Measurements from ENCODE around the gene TPPP2. TPM values are rescaled to one million over a fixed set of nuclear protein-coding genes. Genes with fewer than 3 reads are reported as not detected.
A peak's percentile ranks its signal among the peaks of the same experiment; 100 is the strongest.

Gene TPPP2
- polyA plus RNA-seq, 1 donor from 2014 or later = not detected

DNA sequence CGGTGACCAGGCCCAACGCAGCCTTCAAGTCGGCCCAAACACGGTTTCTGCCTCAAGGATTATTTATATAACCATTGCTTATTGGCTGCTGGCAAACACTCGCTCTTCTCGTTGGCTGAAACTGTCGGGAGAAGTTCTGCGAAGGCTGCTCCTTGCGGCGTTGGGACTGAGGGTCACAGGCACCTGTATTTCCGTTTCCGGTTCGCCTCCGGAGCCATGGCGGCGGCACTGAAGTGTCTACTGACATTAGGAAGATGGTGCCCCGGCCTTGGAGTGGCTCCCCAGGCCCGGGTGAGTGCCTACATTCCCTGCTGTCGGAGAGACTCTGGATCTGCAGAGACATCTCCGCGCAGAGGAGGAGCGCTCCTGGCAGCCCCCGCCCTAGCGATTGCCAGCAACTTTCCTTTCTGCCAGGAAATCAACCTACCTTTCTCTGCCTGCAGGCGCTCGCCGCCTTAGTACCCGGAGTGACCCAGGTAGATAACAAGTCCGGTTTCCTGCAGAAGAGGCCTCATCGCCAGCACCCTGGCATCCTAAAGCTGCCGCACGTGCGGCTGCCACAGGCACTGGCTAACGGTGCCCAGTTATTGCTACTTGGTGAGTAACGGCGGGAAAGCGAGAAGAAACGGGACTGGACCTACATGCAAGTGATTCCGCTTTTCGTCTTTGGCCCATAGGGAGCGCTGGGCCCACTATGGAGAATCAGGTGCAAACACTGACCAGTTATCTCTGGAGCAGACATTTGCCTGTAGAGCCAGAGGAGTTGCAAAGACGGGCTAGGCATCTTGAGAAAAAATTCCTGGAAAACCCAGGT is 40.0 kb upstream of the TPPP2 start, which contains the start of gene METTL17:
METTL17 (plus strand) TSS at position 194 of the 814 bp plus-strand sequence; CDS start at position 217, 23 bp downstream.
- Histone ChIP-seq H3K9ac (ENCODE audit: low read length) (peak within 1 kb of the TSS; percentile 83), H3K27ac (ENCODE audit: low read length) (peak within 1 kb of the TSS; percentile 71), H3K9me3 (ENCODE audit: low read length) (no peaks in the 10 kb centered on the region), H4K20me1 (ENCODE audit: insufficient read depth) (no peaks in the 10 kb centered on the region), H3K4me3 (ENCODE audit: low read length) (peak within 1 kb of the TSS; percentile 88), H3K9me2 (ENCODE audit: insufficient read depth, low read length) (no peaks in the 10 kb centered on the region), H2AFZ (ENCODE audit: low read depth, low read length) (peak within 1 kb of the TSS; percentile 82), H3K79me2 (replicated peaks; ENCODE audit: insufficient read depth, low read length) (peaks cover 22% of the 10 kb centered on the region), H3K36me3 (ENCODE audit: insufficient read depth, low read length) (peaks cover 4% of the 10 kb centered on the region), H3K27me3 (ENCODE audit: insufficient read depth, low read depth, low read length) (no peaks in the 10 kb centered on the region), H3F3A (ENCODE audit: insufficient read depth, low read length, poor library complexity, severe bottlenecking) (no peaks in the 10 kb centered on the region), H3K4me2 (ENCODE audit: low read length) (peak within 1 kb of the TSS; percentile 72)
- peak; percentile 81 for TF ChIP-seq MXI1 (conservative IDR thresholded peaks at IDR 0.05; ENCODE audit: poor library complexity, severe bottlenecking)
- TF ChIP-seq SMC3 (conservative IDR thresholded peaks at IDR 0.05; ENCODE audit: poor library complexity) = peak; percentile 50
- TF ChIP-seq EZH2 (IDR thresholded peaks at IDR 0.05; ENCODE audit: borderline replicate concordance, insufficient read depth, low read length, poor library complexity, severe bottlenecking) = no peak
- peak; percentile 65 for TF ChIP-seq CTCF (IDR thresholded peaks at IDR 0.05; ENCODE audit: poor library complexity, severe bottlenecking)
- TF ChIP-seq EP300 (conservative IDR thresholded peaks at IDR 0.05; ENCODE audit: poor library complexity, severe bottlenecking) = no peak
- peak; percentile 94 for TF ChIP-seq POLR2AphosphoS5 (IDR thresholded peaks at IDR 0.05)
- TF ChIP-seq RAD21 (conservative IDR thresholded peaks at IDR 0.05) = no peak
- peak; percentile 82 for TF ChIP-seq TAF1 (IDR thresholded peaks at IDR 0.05; ENCODE audit: low read depth)
- peak; percentile 79 for TF ChIP-seq REST (IDR thresholded peaks at IDR 0.05; ENCODE audit: borderline replicate concordance)

DNA sequence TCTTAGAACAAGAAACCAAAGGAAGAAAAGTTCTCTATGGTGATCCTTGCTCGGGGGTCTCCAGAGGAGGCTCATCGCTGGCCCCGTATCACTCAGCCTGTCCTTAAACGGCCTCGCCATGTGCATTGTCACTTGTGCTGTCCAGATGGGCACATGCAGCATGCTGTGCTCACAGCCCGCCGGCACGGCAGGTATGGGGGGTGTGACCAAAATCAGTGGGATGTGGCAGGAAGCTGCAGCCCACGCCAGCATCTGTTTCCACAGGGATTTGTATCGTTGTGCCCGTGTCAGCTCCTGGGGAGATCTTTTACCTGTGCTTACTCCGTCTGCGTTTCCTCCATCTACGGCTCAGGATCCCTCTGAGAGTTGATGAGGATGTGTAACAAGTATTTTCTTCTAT is 33.5 kb upstream of the TPPP2 start:
- no peak for TF ChIP-seq EP300 (conservative IDR thresholded peaks at IDR 0.05; ENCODE audit: poor library complexity, severe bottlenecking)
- no peak for TF ChIP-seq RAD21 (conservative IDR thresholded peaks at IDR 0.05)
- no peak for TF ChIP-seq POLR2AphosphoS5 (IDR thresholded peaks at IDR 0.05)
- no peak for TF ChIP-seq EZH2 (IDR thresholded peaks at IDR 0.05; ENCODE audit: borderline replicate concordance, insufficient read depth, low read length, poor library complexity, severe bottlenecking)
- no peak for TF ChIP-seq TAF1 (IDR thresholded peaks at IDR 0.05; ENCODE audit: low read depth)
- TF ChIP-seq CTCF (IDR thresholded peaks at IDR 0.05; ENCODE audit: poor library complexity, severe bottlenecking) = no peak
- TF ChIP-seq SMC3 (conservative IDR thresholded peaks at IDR 0.05; ENCODE audit: poor library complexity) = no peak
- TF ChIP-seq REST (IDR thresholded peaks at IDR 0.05; ENCODE audit: borderline replicate concordance) = no peak
- TF ChIP-seq MXI1 (conservative IDR thresholded peaks at IDR 0.05; ENCODE audit: poor library complexity, severe bottlenecking) = no peak
- Histone ChIP-seq H3F3A (ENCODE audit: insufficient read depth, low read length, poor library complexity, severe bottlenecking) (no peaks in the 10 kb centered on the region), H3K9me3 (ENCODE audit: low read length) (no peaks in the 10 kb centered on the region), H3K4me3 (ENCODE audit: low read length) (no peak overlapping the region), H3K4me2 (ENCODE audit: low read length) (no peak overlapping the region), H3K9ac (ENCODE audit: low read length) (no peak overlapping the region), H3K36me3 (ENCODE audit: insufficient read depth, low read length) (peaks cover 4% of the 10 kb centered on the region), H3K27me3 (ENCODE audit: insufficient read depth, low read depth, low read length) (no peaks in the 10 kb centered on the region), H3K79me2 (replicated peaks; ENCODE audit: insufficient read depth, low read length) (peaks cover 9% of the 10 kb centered on the region), H4K20me1 (ENCODE audit: insufficient read depth) (no peaks in the 10 kb centered on the region), H3K27ac (ENCODE audit: low read length) (no peak overlapping the region), H3K9me2 (ENCODE audit: insufficient read depth, low read length) (no peaks in the 10 kb centered on the region), H2AFZ (ENCODE audit: low read depth, low read length) (no peak overlapping the region)

All from neural cell (in vitro differentiated cells).